GM19239 (cell line): Measurements from ENCODE around the gene CYTH3.

Experiments used
- DNase-seq: peaks from one replicate; pipeline ENCODE4 v3.0.0; 2011; ENCODE audit warnings: low spot score; ENCODE audit not compliant: insufficient read length
- FAIRE-seq: peaks from 2 replicates; lab custom pipeline; 2011; peaks lifted over from hg19 to GRCh38; lab: Jason Lieb, UNC

The CYTH3 gene

DNA sequence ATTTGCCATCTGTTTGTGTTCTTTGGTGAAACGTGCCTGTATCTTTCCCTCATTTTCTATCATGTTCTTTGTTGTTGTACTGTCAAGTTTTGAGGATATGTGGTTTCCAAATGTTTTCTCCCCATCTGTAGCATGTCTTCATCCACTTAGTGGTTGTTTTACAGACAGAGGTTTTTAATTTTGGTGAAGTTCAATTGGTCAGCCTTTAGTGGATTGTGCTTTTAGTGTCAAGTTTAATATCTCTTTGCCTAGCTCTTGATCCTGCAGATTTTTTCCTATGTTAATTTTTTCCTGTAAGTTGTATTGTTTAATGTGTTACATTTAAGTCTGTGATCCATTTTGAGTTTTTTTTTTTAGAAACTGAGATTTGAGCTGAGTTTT, 145.3 kb downstream of the CYTH3 start:
- FAIRE-seq (no peak), DNase-seq (no peak)

DNA sequence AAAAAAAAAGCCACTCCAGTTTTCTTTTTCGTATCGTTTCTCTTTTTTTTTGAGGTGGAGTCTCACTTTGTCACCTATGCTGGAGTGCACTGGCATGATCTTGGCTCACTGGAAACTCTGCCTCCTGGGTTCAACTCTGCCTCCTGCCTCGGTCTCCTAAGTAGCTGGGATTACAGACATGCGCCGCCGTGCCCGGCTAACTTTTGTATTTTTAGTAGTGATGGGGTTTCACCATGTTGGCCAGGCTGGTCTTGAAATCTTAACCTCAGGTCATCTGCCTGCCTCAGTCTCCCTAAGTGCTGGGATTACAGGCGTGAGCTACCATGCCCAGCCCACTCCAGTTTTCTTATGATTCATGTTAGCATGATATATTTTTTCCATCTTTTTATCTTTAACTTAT, 148.6 kb downstream of the CYTH3 start:
- DNase-seq (no peak), FAIRE-seq (no peak)

DNA sequence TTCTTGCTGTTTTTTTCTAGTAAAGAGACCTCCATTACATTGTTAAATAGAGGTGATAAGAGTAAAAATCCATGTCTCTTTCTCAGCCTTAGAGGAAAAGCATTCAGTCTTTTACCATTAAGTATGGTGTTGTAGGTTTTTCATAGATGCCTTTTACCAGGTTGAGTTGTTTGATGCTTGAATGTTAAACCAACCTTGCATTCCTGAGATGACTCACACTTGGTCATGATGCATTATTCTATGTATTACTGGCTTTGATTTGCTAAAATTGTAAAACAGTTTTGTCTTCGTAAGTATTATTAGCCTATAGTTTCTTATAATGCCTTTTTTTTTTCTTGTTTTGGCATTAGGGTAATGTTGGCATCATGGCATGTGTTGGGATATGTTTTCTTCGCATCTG, 151.3 kb downstream of the CYTH3 start:
- FAIRE-seq (no peak), DNase-seq (no peak)

DNA sequence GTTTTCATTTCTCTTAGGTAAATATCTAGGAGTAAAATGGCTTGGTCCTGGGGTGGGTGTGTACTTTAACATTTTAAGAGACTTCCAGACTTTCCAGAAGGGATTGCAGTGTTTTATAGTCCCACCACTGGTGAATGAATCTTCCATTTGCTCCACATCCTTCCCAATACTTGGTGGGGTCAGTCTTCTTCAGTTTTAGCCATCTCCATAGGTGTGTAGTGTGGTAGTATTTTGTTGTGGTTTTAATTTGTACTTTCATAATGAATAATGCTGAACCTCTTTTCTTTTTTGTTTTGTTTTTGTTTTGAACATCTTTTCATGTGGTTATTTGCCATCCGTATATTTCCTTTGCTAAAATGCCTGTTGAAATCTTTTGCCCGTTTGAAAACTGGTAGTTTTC, 154.9 kb downstream of the CYTH3 start:
- DNase-seq (no peak), FAIRE-seq (no peak)

DNA sequence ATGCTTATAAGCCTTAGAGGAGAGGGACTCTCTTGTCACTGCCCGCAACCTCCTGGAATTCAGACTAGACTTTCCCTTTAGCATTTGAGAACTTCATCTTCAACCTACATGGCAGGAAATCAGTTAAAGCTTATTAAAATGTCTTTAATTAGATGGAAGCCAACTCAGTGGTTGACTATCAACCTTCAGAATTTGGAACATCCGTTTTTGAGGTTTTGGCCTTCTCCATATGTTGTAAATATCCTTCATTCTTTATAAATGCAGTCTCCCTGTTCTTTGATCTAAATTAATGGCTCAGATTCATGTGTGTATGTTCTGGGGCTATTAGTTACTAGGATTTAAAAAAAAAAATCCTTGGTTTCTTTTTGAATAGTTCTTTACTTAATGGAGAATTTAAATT, 156.2 kb downstream of the CYTH3 start:
- FAIRE-seq = no peak
- no peak for DNase-seq
